K562 (cell line): ENCODE measurements around the gene BEST2. TPM values are rescaled to one million over a fixed set of nuclear protein-coding genes. Genes with fewer than 3 reads are reported as not detected.

ENCODE experiments used
- BRD9 ChIP-seq: fragments of 450-650 bp; IDR thresholded peaks from 2 replicates; pipeline ENCODE4 v1.6.1; 2018; ENCODE audit warnings: low read depth; ENCODE audit not compliant: partially characterized antibody
- CXXC5 ChIP-seq: fragments of 250-450 bp; sonication (Bioruptor Pico); IDR thresholded peaks from 2 replicates; pipeline ENCODE4 v1.8.0; 2022; ENCODE audit warnings: inconsistent platforms, mild to moderate bottlenecking, moderate library complexity
- HMG20B ChIP-seq: fragments of 250-450 bp; sonication (Bioruptor Pico); IDR thresholded peaks from 2 replicates; pipeline ENCODE4 v1.5.0; 2021; ENCODE audit warnings: mild to moderate bottlenecking
- HNRNPLL ChIP-seq: fragments of 200-400 bp; formaldehyde crosslinking; IDR thresholded peaks from 2 replicates; pipeline ENCODE4 v1.6.1; 2017; ENCODE audit warnings: low read length, low read depth, mild to moderate bottlenecking; ENCODE audit not compliant: poor library complexity, severe bottlenecking
- KLF16 ChIP-seq: IDR thresholded peaks from 2 replicates; pipeline ENCODE4 v1.6.1; 2016; ENCODE audit warnings: antibody characterized with exemption
- LARP7 ChIP-seq: fragments of 450-650 bp; IDR thresholded peaks from 2 replicates; pipeline ENCODE4 v1.6.1; 2016
- MTF1 ChIP-seq: fragments of 250-450 bp; sonication (Bioruptor Pico); IDR thresholded peaks from 2 replicates; pipeline ENCODE4 v1.9.0; 2021; ENCODE audit warnings: moderate library complexity, mild to moderate bottlenecking, inconsistent platforms, borderline replicate concordance
- TAF9B ChIP-seq: fragments of 450-650 bp; IDR thresholded peaks from 2 replicates; pipeline ENCODE4 v1.6.1; 2018; ENCODE audit warnings: mild to moderate bottlenecking; ENCODE audit not compliant: partially characterized antibody
- THRAP3 ChIP-seq: fragments of 450-650 bp; IDR thresholded peaks from 2 replicates; pipeline ENCODE4 v1.6.1; 2016; ENCODE audit warnings: mild to moderate bottlenecking, inconsistent platforms, borderline replicate concordance
- ZNF121 ChIP-seq: sonication (generic); formaldehyde crosslinking; conservative IDR thresholded peaks from 2 replicates; pipeline ENCODE4 v1.8.0; 2022; ENCODE audit warnings: missing genetic modification reagents
- ZNF384 ChIP-seq: IDR thresholded peaks from 2 replicates; pipeline ENCODE4 v1.6.1; 2012; ENCODE audit warnings: low read depth, low read length, improper control_type of control experiment
- ZNF436 ChIP-seq: fragments of 250-450, 450-650 bp; sonication (Bioruptor Pico); formaldehyde crosslinking; IDR thresholded peaks from 2 replicates; pipeline ENCODE4 v1.7.0; 2020; ENCODE audit warnings: mild to moderate bottlenecking
- ZNF764 ChIP-seq: fragments of 250-450 bp; sonication (Bioruptor Pico); IDR thresholded peaks from 2 replicates; pipeline ENCODE4 v1.4.0; 2020; ENCODE audit warnings: low read depth, mild to moderate bottlenecking, moderate library complexity
- polyA plus RNA-seq, 8 experiments: library from polyadenylated mRNA; depleted of rRNA in 4 of 8; stranded (reverse) in 5 of 8; unstranded in 3 of 8; fragments of >200 nt; fragmentation: Nextera tagmentation in 2 of 8; fragmentation: Illumina TruSeq in 1 of 8; extraction: Ambion mirVana in 2 of 8; extraction: Trizol in 1 of 8; gene quantifications; 2 replicates each; pipeline versions ENCODE4 v1.2.1 to v1.2.3, GENCODE V29; 2011 to 2014; ENCODE audit warnings: inconsistent platforms in 1 of 8, missing spikeins in 1 of 8
- total RNA-seq, 7 experiments: library from RNA; depleted of rRNA in 6 of 7; stranded (reverse); fragments of >200 nt in 6 of 7; fragmentation: Illumina TruSeq in 2 of 7; extraction: Trizol in 2 of 7; gene quantifications; 2 replicates each; pipeline versions ENCODE4 v1.2.1 to v1.2.3, GENCODE V29; 2011 to 2021; ENCODE audit warnings: low replicate concordance in 1 of 7
- TF ChIP-seq, protein P1 (sequence below): sonication (generic); formaldehyde crosslinking; IDR thresholded peaks from 2 replicates; pipeline ENCODE4 v1.8.0; 2022; ENCODE audit warnings: mild to moderate bottlenecking, missing genetic modification reagents
- TF ChIP-seq, protein P2 (sequence below), 2 experiments: fragments of 250-450 bp in 1 of 2; fragments of 450-650 bp in 1 of 2; sonication (Bioruptor Pico) in 1 of 2; IDR thresholded peaks; 2 replicates each; pipeline versions ENCODE4 v1.6.1 to v1.8.0; 2016 to 2021; ENCODE audit warnings: mild to moderate bottlenecking in 2 of 2, moderate library complexity in 2 of 2, missing compliant biosample characterization in 1 of 2, missing genetic modification characterization in 1 of 2
- TF ChIP-seq, protein P3 (sequence below): fragments of 200-800 bp; sonication (Bioruptor generic); IDR thresholded peaks from 2 replicates; pipeline ENCODE4 v1.6.1; 2016; ENCODE audit warnings: missing genetic modification characterization, missing compliant biosample characterization
- TF ChIP-seq, protein P4 (sequence below), 2 experiments: IDR thresholded peaks; 2 replicates each; pipeline ENCODE4 v1.6.1; 2012; ENCODE audit warnings: improper control_type of control experiment in 2 of 2, low read depth in 2 of 2, low read length in 2 of 2, borderline replicate concordance in 1 of 2

The BEST2 gene
- total and polyA plus RNA-seq, 9 of the 15 experiments (the other 6 are each of a cell fraction or from before 2014, with no cell fraction given), result not detected

DNA sequence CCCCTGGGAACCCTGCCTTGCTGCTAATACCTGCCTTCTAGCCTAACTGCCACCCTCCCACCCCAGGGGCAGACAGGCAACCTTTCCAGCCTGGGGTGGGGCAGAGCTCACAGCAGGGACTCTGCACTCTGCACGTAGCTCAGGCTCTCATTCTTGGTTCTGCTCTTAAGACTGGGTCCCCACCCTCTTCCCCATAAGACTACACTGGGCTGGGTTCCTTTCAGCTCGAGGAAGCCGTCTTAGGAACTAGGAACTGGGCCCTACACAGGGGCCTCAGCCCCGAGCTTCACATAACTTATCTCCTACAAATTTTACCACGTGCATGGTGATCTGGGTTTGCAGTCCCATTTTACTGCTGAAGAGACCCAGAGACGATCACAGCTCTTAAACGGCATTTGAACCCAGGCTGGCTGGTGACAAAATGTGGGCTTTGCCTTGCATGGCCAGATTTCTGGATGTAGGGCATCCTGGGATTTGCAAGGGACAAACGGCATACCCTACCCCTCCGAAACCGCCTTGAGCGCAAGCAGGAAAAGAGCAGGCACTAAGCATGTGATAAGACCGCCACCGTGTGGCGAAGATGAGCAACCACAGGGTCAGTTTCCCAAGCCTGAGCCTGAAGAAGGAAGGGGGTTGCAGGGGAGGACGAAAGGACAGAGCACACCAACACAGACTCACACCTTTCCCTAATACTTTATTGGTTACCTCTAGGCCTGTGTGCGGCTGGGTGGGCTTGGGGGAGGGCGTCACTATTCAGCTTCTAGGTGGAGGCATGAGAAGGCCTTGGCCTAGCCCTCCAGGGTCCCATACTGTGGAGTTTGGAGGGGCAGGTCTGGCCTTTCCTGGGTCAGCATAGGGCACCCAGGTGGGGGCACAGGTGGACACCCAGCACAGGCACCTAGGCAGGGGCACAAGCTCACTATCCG, 44.8 kb downstream of the BEST2 start (continued):
- TF ChIP-seq, protein P1, sequence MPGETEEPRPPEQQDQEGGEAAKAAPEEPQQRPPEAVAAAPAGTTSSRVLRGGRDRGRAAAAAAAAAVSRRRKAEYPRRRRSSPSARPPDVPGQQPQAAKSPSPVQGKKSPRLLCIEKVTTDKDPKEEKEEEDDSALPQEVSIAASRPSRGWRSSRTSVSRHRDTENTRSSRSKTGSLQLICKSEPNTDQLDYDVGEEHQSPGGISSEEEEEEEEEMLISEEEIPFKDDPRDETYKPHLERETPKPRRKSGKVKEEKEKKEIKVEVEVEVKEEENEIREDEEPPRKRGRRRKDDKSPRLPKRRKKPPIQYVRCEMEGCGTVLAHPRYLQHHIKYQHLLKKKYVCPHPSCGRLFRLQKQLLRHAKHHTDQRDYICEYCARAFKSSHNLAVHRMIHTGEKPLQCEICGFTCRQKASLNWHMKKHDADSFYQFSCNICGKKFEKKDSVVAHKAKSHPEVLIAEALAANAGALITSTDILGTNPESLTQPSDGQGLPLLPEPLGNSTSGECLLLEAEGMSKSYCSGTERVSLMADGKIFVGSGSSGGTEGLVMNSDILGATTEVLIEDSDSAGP (CRISPR knock-in tag), result no peak
- TF ChIP-seq, protein P2, sequence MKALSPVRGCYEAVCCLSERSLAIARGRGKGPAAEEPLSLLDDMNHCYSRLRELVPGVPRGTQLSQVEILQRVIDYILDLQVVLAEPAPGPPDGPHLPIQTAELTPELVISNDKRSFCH (CRISPR knock-in tag; IDR thresholded peaks at IDR 0.05), result no peak
- TF ChIP-seq, protein P2 (tag; IDR thresholded peaks at IDR 0.05), result no peak
- TF ChIP-seq HMG20B (CRISPR knock-in tag) (no peak), KLF16 (no peak; the same call in 1 of the 2 replicates), ZNF121 (CRISPR knock-in tag) (no peak), LARP7 (no peak), CXXC5 (peak; percentile 55), TAF9B (no peak), ZNF384 (no peak; the same call in 1 of the 2 replicates), HNRNPLL (peak; percentile 35), MTF1 (no peak), ZNF764 (CRISPR knock-in tag) (no peak), BRD9 (no peak), THRAP3 (no peak), ZNF436 (CRISPR knock-in tag) (no peak)
- TF ChIP-seq, protein P3, sequence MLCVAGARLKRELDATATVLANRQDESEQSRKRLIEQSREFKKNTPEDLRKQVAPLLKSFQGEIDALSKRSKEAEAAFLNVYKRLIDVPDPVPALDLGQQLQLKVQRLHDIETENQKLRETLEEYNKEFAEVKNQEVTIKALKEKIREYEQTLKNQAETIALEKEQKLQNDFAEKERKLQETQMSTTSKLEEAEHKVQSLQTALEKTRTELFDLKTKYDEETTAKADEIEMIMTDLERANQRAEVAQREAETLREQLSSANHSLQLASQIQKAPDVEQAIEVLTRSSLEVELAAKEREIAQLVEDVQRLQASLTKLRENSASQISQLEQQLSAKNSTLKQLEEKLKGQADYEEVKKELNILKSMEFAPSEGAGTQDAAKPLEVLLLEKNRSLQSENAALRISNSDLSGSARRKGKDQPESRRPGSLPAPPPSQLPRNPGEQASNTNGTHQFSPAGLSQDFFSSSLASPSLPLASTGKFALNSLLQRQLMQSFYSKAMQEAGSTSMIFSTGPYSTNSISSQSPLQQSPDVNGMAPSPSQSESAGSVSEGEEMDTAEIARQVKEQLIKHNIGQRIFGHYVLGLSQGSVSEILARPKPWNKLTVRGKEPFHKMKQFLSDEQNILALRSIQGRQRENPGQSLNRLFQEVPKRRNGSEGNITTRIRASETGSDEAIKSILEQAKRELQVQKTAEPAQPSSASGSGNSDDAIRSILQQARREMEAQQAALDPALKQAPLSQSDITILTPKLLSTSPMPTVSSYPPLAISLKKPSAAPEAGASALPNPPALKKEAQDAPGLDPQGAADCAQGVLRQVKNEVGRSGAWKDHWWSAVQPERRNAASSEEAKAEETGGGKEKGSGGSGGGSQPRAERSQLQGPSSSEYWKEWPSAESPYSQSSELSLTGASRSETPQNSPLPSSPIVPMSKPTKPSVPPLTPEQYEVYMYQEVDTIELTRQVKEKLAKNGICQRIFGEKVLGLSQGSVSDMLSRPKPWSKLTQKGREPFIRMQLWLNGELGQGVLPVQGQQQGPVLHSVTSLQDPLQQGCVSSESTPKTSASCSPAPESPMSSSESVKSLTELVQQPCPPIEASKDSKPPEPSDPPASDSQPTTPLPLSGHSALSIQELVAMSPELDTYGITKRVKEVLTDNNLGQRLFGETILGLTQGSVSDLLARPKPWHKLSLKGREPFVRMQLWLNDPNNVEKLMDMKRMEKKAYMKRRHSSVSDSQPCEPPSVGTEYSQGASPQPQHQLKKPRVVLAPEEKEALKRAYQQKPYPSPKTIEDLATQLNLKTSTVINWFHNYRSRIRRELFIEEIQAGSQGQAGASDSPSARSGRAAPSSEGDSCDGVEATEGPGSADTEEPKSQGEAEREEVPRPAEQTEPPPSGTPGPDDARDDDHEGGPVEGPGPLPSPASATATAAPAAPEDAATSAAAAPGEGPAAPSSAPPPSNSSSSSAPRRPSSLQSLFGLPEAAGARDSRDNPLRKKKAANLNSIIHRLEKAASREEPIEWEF (CRISPR knock-in tag), result no peak
- TF ChIP-seq, protein P4, sequence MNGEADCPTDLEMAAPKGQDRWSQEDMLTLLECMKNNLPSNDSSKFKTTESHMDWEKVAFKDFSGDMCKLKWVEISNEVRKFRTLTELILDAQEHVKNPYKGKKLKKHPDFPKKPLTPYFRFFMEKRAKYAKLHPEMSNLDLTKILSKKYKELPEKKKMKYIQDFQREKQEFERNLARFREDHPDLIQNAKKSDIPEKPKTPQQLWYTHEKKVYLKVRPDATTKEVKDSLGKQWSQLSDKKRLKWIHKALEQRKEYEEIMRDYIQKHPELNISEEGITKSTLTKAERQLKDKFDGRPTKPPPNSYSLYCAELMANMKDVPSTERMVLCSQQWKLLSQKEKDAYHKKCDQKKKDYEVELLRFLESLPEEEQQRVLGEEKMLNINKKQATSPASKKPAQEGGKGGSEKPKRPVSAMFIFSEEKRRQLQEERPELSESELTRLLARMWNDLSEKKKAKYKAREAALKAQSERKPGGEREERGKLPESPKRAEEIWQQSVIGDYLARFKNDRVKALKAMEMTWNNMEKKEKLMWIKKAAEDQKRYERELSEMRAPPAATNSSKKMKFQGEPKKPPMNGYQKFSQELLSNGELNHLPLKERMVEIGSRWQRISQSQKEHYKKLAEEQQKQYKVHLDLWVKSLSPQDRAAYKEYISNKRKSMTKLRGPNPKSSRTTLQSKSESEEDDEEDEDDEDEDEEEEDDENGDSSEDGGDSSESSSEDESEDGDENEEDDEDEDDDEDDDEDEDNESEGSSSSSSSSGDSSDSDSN (IDR thresholded peaks at IDR 0.05; ENCODE audit: borderline replicate concordance in 1 of 2, low read depth in 2 of 2, low read length in 2 of 2), result 0 out of 4 replicates have a peak, but pooled peaks of 1 of the 2 experiments have one; percentile 49
